Right lobe of liver (tissue), 6 donors: ENCODE results near the gene GTF3C2. TPM values are rescaled to one million over a fixed set of nuclear protein-coding genes. Genes with fewer than 3 reads are reported as not detected.

Experiments
- ATAC-seq, 4 donors: fragments of 200-7000 bp; cut with Tn5 transposase; one replicate each; pipeline ENCODE4 v1.9.1; 2020; ENCODE audit warnings: mild to moderate bottlenecking in 4 of 4, moderate library complexity in 4 of 4
- DNase-seq, 3 donors: peaks; one replicate each; pipeline ENCODE4 v3.0.0-alpha.2; 2020
- H3K27ac ChIP-seq, 3 donors: fragments of 200-600 bp; one replicate each; pipeline ENCODE4 v1.8.0; 2022
- H3K27me3 ChIP-seq, 2 donors: fragments of 200-600 bp; one replicate each; pipeline ENCODE4 v1.8.0; 2022
- H3K36me3 ChIP-seq, 4 donors: fragments of 200-600 bp; sonication (generic) in 1 of 4; one replicate each; pipeline versions ENCODE4 v1.5.1 to v1.8.0; 2017 to 2022; ENCODE audit warnings: control low read depth in 1 of 4
- H3K4me1 ChIP-seq, 4 donors: fragments of 200-600 bp; sonication (generic) in 1 of 4; one replicate each; pipeline versions ENCODE4 v1.5.1 to v1.8.0; 2017 to 2022; ENCODE audit warnings: control low read depth in 1 of 4
- H3K4me3 ChIP-seq, 3 donors: fragments of 200-600 bp; one replicate each; pipeline ENCODE4 v1.8.0; 2022
- H3K9me3 ChIP-seq, 4 donors: fragments of 200-600 bp; sonication (generic) in 1 of 4; one replicate each; pipeline versions ENCODE4 v1.5.1 to v1.8.0; 2017 to 2022; ENCODE audit warnings: control low read depth in 1 of 4
- CTCF ChIP-seq, 4 donors: fragments of 200-600 bp in 3 of 4; fragments of 450-650 bp in 1 of 4; IDR thresholded peaks; one replicate each; pipeline versions ENCODE4 v1.5.1 to v1.8.0; 2016 to 2022; ENCODE audit warnings: antibody characterized with exemption in 4 of 4, mild to moderate bottlenecking in 2 of 4
- POLR2A ChIP-seq: fragments of 450-650 bp; IDR thresholded peaks from one replicate; pipeline ENCODE4 v1.6.1; 2017; ENCODE audit warnings: antibody characterized with exemption, mild to moderate bottlenecking
- WGBS: methylation state at CpG from one replicate; pipeline ENCODE4 v1.1.6; 2018; ENCODE audit warnings: low coverage, low lambda C conversion rate; ENCODE audit not compliant: insufficient coverage; ENCODE audit errors: missing lambda C conversion rate; 5-methylcytosine and 5-hydroxymethylcytosine counted together
- intact Hi-C, 2 donors: fragments of 100-400 bp; cut with DNase I; formaldehyde crosslinking; loops; one replicate each; pipeline versions ENCODE4 v1.11.2 to v1.14.1; 2022
- total RNA-seq, 6 experiments: library from RNA; depleted of rRNA in 2 of 6; stranded (reverse); fragments of >200 nt in 2 of 6; fragmentation: NEBNext Ultra II Directional in 3 of 6; extraction: Animal tissue kit (Norgen Biotek cat#: 25700) in 3 of 6; gene quantifications; one replicate each; pipeline versions ENCODE4 v1.1.0 to v1.2.4, GENCODE V29; 2016 to 2023
- donor health status: DM: no; HTN: yes; CAD: no.
- donor health status: DM: no; HTN: no; CAD: no.
- donor health status: DM: no; HTN: no; CAD: no.
- donor health status: DM: no; HTN: yes; CAD: no.
- donor health status: DM: no; HTN: yes; CAD: no.

GTF3C2 gene
- total RNA-seq, 6 experiments from 2014 or later = 13.4 to 20.1 (median 16.8) TPM

- H3K27ac ChIP-seq = no peak overlapping the region
- H3K36me3 ChIP-seq = peaks cover 6 to 68% (median 26%) of the 10 kb centered on the region in 4 donors
- peaks cover 0 to 48% (median 17%) of the 10 kb centered on the region in 4 donors for H3K4me1 ChIP-seq
- no peak overlapping the region for H3K4me3 ChIP-seq
- no peaks in the 10 kb centered on the region for H3K9me3 ChIP-seq
- ATAC-seq = no peak
- intact Hi-C loops = no loop called here
- 82% methylated on average over 5 of the region's 5 CpGs for WGBS
- H3K27me3 ChIP-seq = no peaks in the 10 kb centered on the region
- no peak for DNase-seq
- TF ChIP-seq CTCF (IDR thresholded peaks at IDR 0.05) = no peak
- no peak for TF ChIP-seq POLR2A
Measured at GRCh38 chr2:27373567-27373966, 17.0 kb upstream of the GTF3C2 start.

GRCh38 chr2:27372937-27373336, 16.4 kb upstream of the GTF3C2 start:
- 60% methylated on average over 1 of the region's 6 CpGs for WGBS
- H3K27me3 ChIP-seq = no peaks in the 10 kb centered on the region
- peaks cover 6 to 70% (median 26%) of the 10 kb centered on the region in 4 donors for H3K36me3 ChIP-seq
- DNase-seq (no peak), ATAC-seq (no peak)
- TF ChIP-seq POLR2A (no peak), CTCF (IDR thresholded peaks at IDR 0.05) (no peak)
- peaks cover 0 to 41% (median 17%) of the 10 kb centered on the region in 4 donors for H3K4me1 ChIP-seq
- H3K9me3 ChIP-seq = no peaks in the 10 kb centered on the region
- H3K27ac ChIP-seq = no peak overlapping the region
- no peak overlapping the region for H3K4me3 ChIP-seq
- intact Hi-C loops = no loop called here

GRCh38 chr2:27370816-27371620, 14.5 kb upstream of the GTF3C2 start:
- intact Hi-C loops = loop anchor here in 1 of 2 donors (2.0 kb wide), 1 partner anchor 14 kb away; the partner anchor contains the start of gene GTF3C2

More at GRCh38 chr2:27370816-27371620, 14.5 kb upstream of the GTF3C2 start:
- TF ChIP-seq CTCF (IDR thresholded peaks at IDR 0.05) (no peak), POLR2A (peak; percentile 32)
- no peaks in the 10 kb centered on the region for H3K9me3 ChIP-seq
- H3K27ac ChIP-seq = peak overlapping the region; percentile 81 to 85 (median 82)
- WGBS = 0% methylated on average over 8 of the region's 46 CpGs
- no peaks in the 10 kb centered on the region for H3K27me3 ChIP-seq
- peaks cover 0 to 24% (median 7%) of the 10 kb centered on the region in 4 donors for H3K4me1 ChIP-seq
- H3K36me3 ChIP-seq = peaks cover 7 to 69% (median 29%) of the 10 kb centered on the region in 4 donors
- ATAC-seq = peak; percentile 24 to 47 (median 38)
- peak; percentile 36 to 68 (median 58) for DNase-seq
- H3K4me3 ChIP-seq = peak overlapping the region; percentile 61 to 100 (median 93)
